Cerebellar nuclear complex (tissue), 1 donor: ENCODE results near the gene POU2AF2.

Experiments
- DNase-seq, 2 experiments: peaks; one replicate each; lab custom pipeline; 2025; lab: John Stamatoyannopoulos, UW

The POU2AF2 gene

DNA sequence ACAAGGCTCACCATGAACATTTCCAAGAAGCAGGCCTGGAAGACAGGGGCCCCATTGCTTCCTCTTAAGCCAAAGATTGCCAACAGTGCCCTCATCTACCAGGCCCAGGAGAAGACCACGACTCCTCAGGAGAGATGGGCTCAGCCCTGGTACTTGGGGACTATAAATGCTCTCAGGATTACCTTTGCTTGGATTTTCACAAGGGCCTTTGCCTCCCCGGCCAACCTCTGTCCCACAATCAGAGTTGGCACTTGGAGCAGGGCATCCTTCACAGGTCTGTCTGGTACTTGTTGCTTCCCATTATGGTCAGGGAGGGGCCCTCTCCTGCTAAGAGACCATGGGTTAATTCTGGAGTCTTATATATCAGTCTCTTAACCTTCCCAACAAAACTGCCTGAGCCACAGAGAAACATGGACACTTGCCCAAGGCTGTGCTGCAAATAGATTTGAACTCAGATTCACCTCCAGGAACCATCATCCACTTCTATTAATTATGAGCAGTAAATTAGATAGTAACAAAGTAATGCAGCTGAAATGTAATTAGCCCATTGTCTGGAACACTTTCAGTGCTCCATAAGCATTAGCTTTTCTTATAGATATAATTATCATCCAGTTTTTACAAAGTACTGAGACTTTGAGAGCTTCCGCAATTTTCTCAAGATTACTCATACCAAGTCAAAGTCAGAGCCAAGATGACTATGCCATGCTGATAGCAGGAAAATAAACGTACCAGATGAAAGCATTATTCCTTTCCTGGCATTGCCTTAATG, 86.4 kb downstream of the POU2AF2 start:
- DNase-seq, result no peak

DNA sequence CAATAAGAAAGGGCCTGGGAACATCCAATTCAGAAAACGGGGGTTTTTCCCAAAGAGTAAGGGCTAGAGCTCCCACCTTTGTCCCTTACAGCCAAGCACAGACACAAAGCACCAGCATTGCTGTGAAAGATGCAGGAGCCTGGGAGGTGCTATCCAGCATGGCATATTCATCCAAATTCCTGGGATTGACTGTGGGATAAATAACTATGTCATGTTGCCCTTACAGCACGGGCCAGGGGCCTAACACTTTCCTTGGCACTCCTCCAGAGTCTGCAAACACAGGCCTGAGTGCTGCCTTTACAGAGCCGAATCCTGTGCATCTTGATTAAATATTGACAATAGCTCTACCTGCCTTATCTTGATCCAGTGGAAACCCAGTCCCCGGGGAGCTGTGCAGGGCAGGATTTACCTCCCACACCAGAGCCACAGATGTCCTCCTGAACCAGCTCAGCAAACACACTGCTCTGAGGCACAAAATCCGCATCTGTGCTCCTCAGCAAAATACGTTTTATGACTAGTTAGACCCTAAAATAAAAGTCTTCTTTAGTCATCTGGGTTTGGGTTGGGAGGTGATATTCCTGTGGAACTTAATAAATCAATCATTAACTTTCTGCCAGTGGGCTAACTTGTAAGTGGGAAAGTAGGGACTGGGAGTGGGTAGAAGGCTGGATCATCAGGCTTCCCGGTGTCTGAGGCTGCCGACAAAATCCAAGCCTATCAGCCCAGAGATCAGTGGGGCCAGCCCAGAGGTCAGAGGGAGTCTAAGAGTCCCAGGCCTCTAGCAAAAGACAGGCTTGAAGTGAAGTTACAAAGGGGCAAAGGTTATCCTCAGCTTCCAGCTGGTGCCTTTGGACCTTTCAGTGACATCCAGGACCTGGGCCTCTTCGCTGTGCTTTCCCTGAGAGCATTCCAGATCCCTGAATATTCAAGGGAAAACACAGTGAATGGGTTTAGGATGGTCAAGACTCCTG, 89.3 kb downstream of the POU2AF2 start:
- no peak for DNase-seq

DNA sequence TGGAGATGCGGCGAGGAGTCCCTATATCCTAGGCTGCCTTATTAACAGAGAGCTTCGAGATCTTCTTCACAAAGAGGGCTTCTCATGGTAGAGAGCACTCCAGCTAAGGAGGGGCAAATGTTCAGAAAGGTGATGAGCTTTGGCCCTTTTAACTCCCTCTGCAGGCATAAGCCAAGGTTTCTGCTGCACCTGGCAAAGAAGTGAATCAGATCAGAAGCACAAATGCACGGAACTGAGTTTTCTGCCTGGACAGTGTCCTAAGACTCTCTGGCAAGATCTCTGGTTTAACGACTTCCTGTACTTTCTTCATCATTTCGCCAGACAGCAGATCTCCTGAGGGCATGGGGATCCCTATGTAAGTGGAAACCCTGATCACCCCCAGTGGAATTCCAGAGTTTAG, 90.0 kb downstream of the POU2AF2 start:
- no peak for DNase-seq
